Measurements from ENCODE around the gene MEN1.
"Not testable (repeated sequence)": the region's sequence is repeated elsewhere in the genome, so short reads cannot be mapped to it uniquely, and the experiment has no call there.

MEN1 gene

DNA sequence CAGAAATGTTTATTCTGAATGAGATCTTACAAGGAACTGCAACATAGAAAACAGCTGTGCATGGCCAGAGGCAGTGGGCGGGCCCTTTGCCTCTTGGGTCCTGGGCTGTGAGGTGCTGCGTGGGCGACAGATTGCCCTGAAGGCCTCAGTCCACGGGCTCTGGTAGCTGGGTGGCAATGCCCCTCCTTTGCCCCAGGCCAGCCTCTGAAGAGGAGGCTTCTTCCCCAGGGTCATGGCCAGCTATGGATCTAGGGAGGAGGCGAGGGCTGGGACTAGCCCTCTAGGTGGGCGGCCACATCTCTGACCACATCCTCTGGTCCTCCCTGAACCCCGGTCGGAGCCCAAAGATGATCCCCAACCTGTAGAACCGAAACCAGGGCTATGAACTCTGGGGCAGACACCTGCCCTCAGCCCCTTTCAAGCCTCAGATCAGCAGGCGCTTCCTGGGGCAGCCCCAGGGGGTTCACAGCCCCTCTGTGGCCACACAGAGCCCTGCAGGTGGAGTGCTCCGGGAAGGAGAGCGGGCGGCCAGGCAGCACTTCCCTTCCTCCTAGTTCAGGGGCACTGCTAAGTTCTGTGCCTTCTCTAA lies 40.7 kb upstream of the MEN1 start:
- H3K4me3 ChIP-seq (replicated peaks; ENCODE audit: low read depth, low read length), result no peak overlapping the region
- DNase-seq (ENCODE audit: extremely low read depth, low read depth), result no peak
- TF ChIP-seq CTCF (IDR thresholded peaks at IDR 0.05; ENCODE audit: low read depth, low read length, missing control alignments), result no peak

DNA sequence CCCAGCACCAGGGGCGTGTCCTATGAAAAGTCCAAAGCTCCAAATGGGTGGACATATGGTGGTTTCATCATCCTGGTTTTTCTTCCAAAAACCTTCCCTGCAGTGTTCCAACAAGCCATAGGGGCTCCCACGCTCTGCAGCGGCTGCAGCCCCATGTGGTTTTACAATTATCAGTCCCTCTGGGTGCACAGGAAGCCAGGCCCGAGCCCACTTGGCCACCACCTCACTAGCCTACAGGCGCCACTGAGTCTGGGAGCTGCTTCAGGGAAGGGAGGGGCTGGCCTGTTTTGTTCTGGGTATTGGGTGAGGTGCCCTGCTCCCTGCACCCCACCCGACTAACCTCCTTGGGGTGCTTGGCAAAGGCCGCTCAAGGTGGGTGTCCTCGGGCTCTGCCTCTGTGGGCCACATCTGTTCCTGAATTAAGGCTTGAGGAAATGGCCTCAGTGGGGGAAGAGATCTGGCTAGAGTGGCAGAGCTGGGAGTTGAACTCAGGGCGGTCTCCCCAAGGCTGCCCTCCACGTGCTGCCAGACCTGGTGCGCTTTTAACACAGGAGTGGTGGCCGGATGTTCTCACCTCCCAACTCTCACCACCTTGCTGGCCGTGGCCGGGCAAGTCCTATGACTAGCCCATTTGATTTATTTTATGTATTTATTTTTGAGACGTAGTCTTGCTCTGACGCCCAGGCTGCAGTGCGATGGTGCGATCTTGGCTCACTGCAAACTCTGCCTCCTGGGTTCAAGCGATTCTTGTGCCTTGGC lies 39.4 kb upstream of the MEN1 start:
- no peak for TF ChIP-seq CTCF (IDR thresholded peaks at IDR 0.05; ENCODE audit: low read depth, low read length, missing control alignments)
- H3K4me3 ChIP-seq (replicated peaks; ENCODE audit: low read depth, low read length), result no peak overlapping the region
- no peak for DNase-seq (ENCODE audit: extremely low read depth, low read depth)

- no peak overlapping the region for H3K4me3 ChIP-seq (replicated peaks; ENCODE audit: low read depth, low read length)
- DNase-seq (ENCODE audit: extremely low read depth, low read depth), result no peak
- TF ChIP-seq CTCF (IDR thresholded peaks at IDR 0.05; ENCODE audit: low read depth, low read length, missing control alignments), result no peak
These were observed 38.7 kb upstream of the MEN1 start for GRCh38 chr11:64848826-64849597.

DNA sequence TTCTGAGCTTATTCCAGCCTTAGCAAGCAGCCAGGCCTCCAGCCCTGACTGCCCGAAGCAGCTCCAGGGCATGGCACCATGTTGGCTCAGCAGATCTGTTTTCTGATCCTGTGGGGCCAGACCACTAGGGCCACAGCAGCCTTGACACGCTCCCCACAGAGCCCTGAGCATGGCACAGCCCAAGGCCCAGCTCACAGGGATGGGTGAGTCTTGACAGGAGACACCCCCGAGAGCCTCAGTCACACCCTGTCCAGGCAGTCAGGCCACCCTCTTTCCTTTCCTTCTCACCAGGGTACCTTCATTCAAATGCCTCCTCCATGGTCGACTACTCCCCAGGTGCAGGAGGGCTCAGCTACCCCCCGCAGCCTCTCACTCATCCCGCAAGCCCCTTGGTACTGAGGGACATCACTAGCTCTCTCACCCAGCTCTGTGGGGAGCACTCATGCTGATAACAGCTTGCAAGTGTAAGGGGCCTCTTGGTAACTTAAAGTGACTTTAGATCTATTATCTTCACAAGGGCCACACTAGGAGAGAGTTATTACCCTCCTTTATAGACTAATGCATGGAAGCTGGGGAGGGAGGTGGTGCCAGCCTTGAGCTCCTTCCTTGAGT lies 38.0 kb upstream of the MEN1 start:
- DNase-seq (ENCODE audit: extremely low read depth, low read depth), result no peak
- H3K4me3 ChIP-seq (replicated peaks; ENCODE audit: low read depth, low read length), result no peak overlapping the region

GRCh38 chr11:64846998-64847666 lies 36.8 kb upstream of the MEN1 start:
- TF ChIP-seq CTCF (IDR thresholded peaks at IDR 0.05; ENCODE audit: low read depth, low read length, missing control alignments), result peak; percentile 90
- H3K4me3 ChIP-seq (replicated peaks; ENCODE audit: low read depth, low read length), result no peak overlapping the region
- peak; percentile 65 for DNase-seq (ENCODE audit: extremely low read depth, low read depth)

More for the DNA sequence above, 38.0 kb upstream of the MEN1 start:
- no peak for TF ChIP-seq CTCF (IDR thresholded peaks at IDR 0.05; ENCODE audit: low read depth, low read length, missing control alignments)

- not testable (repeated sequence) for DNase-seq (ENCODE audit: extremely low read depth, low read depth); H3K4me3 ChIP-seq (replicated peaks; ENCODE audit: low read depth, low read length)
These were observed 35.4 kb upstream of the MEN1 start for GRCh38 chr11:64845776-64846129.
